Mucosa of rectum (tissue), 2 donors: ENCODE results near the gene USP16.

Source experiments
- H3K27ac ChIP-seq, 2 donors: one replicate each; pipeline ENCODE4 v1.7.0; 2013; ENCODE audit warnings: inconsistent platforms in 2 of 2, low read depth in 2 of 2, low read length in 2 of 2
- H3K27me3 ChIP-seq, 2 donors: one replicate each; pipeline ENCODE4 v1.7.0; 2013; ENCODE audit warnings: low read length in 2 of 2; ENCODE audit not compliant: control insufficient read depth in 2 of 2, insufficient read depth in 2 of 2
- H3K36me3 ChIP-seq, 2 donors: one replicate each; pipeline ENCODE4 v1.7.0; 2013; ENCODE audit warnings: low read length in 2 of 2; ENCODE audit not compliant: control insufficient read depth in 2 of 2, insufficient read depth in 2 of 2
- H3K4me1 ChIP-seq, 2 donors: one replicate each; pipeline ENCODE4 v1.7.0; 2013; ENCODE audit warnings: low read length in 2 of 2, mild to moderate bottlenecking in 1 of 2; ENCODE audit not compliant: control insufficient read depth in 2 of 2, insufficient read depth in 2 of 2
- H3K4me3 ChIP-seq, 2 donors: one replicate each; pipeline ENCODE4 v1.7.0; 2013; ENCODE audit warnings: low read length in 2 of 2
- H3K9ac ChIP-seq, 2 donors: one replicate each; pipeline ENCODE4 v1.7.0; 2013; ENCODE audit warnings: low read length in 2 of 2, low read depth in 1 of 2, mild to moderate bottlenecking in 1 of 2
- H3K9me3 ChIP-seq, 2 donors: one replicate each; pipeline ENCODE4 v1.7.0; 2013; ENCODE audit warnings: low read length in 2 of 2; ENCODE audit not compliant: control insufficient read depth in 2 of 2
- donor health status: healthy.
- donor health status: Normal muscosa, but diverticular disease.

Gene USP16

DNA sequence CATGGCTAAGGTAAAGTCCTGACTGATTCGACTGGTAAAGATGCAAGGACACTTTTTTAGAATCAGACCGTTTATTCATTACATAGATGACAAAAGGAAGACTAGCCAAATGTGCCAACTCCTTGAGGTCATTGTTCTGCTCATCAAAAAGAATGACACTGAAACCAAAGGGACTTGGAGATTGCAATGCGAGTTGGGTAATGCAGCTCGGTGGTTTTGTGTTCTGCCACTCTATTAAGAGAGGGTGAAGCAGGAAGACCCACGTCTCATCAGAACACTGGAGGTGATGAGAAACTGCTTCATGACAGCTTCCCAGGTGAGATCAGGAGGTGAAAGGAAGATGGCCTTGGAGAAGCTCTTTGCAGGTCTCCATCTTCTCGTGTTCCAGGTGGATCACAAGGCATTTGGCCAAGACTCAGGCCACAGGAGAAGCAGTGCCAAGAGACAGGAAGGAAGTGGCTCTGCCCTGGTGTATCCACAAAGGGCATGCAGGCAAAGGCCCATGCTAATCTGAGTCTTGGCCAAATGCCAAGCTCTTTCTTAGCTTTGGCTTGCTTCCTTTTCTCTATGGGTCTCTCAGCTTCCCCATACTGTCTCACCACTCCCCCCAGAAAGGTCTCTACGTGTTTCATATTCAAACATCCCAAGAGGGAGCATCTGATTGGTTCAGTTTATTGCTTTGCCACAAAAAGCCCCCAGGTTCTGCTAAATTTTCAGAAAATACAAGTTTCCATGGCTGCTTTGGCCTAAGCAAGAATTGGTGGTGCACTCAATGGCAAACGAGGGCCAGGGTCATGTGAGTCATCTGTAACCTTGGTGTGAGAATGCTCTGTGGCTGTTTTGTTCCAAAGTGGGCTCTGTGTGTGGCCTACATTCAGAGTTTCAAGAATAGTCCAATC is 54.6 kb downstream of the USP16 start:
- Histone ChIP-seq H3K4me1 (peaks cover 0 to 4% of the 10 kb centered on the region in 2 donors), H3K27ac (no peak overlapping the region), H3K9ac (no peak overlapping the region), H3K9me3 (no peaks in the 10 kb centered on the region), H3K4me3 (no peak overlapping the region), H3K36me3 (no peaks in the 10 kb centered on the region), H3K27me3 (no peaks in the 10 kb centered on the region)

DNA sequence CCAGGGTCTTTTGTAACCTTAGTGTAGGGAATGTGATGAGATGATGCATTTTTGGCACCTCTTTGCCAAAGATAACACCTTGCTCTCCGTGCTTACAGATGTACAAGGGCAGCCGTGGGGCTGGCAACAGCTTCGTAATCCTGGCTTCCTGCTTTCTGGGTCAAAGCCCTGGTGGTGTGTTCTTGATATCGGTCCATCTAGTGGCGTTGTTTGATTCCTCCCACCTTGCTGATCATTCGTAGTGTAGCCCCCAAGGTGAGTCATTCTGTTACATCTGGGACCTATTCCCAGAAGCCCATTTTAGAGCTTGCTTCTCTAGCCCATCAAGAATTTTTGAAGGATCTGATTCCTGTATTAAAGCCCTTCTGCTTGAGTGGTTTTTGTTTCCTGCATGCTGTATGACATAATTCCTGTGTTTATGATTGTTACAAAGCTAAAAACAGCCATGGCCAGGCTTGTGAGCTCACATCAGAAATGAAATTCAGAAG is 56.0 kb downstream of the USP16 start:
- Histone ChIP-seq H3K9ac (no peak overlapping the region), H3K4me3 (no peak overlapping the region), H3K4me1 (peaks cover 0 to 4% of the 10 kb centered on the region in 2 donors), H3K9me3 (no peaks in the 10 kb centered on the region), H3K36me3 (no peaks in the 10 kb centered on the region), H3K27ac (peak overlapping the region in 1 of 2 donors; percentile 17), H3K27me3 (no peaks in the 10 kb centered on the region)

DNA sequence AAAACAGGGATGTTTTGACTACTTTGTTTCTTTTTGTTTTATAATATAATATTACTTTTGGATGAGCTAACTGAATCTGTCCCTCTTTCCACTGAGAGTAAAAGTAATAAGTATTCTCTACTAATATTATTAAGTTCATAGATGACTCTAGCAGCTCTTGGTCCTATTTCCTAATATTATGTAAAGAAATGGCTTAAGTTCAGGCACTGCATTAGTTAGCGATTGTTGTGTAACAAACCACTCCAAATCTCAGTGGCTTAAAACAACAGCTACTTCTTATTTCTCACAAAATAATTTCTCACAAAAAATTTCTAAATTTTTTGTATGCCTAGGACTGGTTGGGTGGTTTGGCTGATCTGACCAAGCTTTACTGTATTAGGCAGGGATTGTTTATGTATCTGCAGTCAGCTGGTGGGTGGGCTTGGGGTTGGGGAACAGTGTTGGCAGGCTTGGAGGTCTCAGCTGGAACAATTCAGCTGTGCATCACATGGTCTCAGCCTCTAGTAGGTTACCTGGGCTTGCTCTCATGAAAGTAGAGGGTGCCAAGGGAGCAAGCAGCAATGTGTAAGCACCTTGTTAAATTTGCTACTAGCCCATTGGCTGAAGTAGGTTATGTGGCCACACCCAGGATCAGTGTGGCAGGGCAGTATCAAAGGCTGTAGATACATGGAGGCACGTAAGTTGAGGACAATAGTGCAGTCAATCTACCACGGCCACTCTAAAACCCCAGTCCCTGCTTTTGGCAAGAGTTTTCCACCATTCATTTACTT is 57.8 kb downstream of the USP16 start:
- Histone ChIP-seq H3K36me3 (no peaks in the 10 kb centered on the region), H3K27ac (no peak overlapping the region), H3K9ac (no peak overlapping the region), H3K4me3 (no peak overlapping the region), H3K9me3 (no peaks in the 10 kb centered on the region), H3K27me3 (no peaks in the 10 kb centered on the region), H3K4me1 (peaks cover 0 to 4% of the 10 kb centered on the region in 2 donors)

DNA sequence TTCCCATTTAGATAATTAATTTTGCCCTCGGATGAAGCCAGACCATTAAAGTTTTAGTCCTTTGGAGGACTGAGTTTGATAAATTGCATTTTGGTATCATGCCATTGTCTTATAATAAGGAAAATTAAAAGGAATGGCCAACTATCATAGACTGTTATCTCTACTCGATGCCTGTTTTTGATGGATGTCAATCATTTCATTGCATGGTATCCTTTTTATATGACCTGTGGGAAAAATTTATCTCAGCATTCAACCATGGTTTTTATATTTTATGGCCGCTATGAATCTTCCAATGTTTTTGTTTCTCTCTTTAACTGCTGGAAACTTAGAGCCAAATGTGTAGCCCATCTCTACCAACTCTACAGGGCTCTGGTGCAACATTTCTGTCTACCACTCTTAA is 58.8 kb downstream of the USP16 start:
- Histone ChIP-seq H3K9ac (no peak overlapping the region), H3K36me3 (no peaks in the 10 kb centered on the region), H3K4me3 (no peak overlapping the region), H3K4me1 (peaks cover 0 to 4% of the 10 kb centered on the region in 2 donors), H3K9me3 (no peaks in the 10 kb centered on the region), H3K27ac (no peak overlapping the region), H3K27me3 (no peaks in the 10 kb centered on the region)

DNA sequence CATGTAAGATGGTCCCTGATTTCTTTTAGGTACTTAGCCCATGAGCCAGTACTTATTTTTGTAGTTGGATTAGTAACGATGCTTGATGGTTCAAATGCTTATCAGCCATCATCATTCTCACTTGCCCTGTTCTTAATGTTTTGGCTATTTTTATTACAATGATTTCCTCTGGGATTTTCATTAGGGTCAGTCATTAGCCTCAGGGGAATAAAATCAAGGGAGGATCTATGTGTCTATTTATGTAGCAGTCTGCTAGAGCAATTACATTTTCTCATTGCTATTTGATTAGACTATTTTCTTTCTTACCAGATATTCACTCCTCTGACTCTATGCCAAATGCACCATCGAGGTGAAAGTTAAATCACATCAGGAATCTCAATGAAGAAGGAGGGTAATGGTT is 59.9 kb downstream of the USP16 start:
- H3K27me3 ChIP-seq = no peaks in the 10 kb centered on the region
- H3K4me1 ChIP-seq = no peaks in the 10 kb centered on the region
- no peak overlapping the region for H3K27ac ChIP-seq
- H3K9ac ChIP-seq = no peak overlapping the region
- no peaks in the 10 kb centered on the region for H3K9me3 ChIP-seq
- no peaks in the 10 kb centered on the region for H3K36me3 ChIP-seq
- no peak overlapping the region for H3K4me3 ChIP-seq

DNA sequence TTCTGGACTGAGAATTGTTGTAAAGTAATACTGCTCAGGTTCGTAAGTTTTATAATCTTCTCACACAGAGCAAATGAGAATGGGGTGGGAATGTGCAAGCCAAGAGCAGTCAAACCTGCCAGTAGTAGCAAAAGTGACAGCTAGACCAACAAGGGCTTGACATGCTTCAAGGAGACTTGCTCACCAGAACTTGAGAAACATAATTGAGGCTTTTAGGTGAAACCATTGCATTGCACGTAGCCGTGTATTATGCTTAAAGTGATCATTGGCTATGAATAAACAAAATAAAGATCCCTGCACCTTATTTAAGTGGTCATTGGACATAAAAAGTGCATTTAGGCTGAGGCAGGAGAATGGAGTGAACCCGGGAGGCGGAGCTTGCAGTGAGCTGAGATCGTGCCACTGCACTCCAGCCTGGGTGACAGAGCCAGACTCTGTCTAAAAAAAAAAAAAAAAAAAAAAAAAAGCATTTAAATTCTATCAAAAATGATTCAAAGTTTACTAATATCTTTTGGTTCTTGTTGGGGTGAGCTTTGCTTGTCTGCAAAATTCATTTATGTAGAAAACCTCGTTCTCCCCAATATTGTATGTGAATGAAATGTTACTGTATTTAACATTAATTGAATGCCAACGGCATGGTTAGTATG is 60.8 kb downstream of the USP16 start:
- no peaks in the 10 kb centered on the region for H3K4me1 ChIP-seq
- H3K36me3 ChIP-seq = no peaks in the 10 kb centered on the region
- no peak overlapping the region for H3K4me3 ChIP-seq
- no peaks in the 10 kb centered on the region for H3K9me3 ChIP-seq
- no peak overlapping the region for H3K9ac ChIP-seq
- H3K27me3 ChIP-seq = no peaks in the 10 kb centered on the region
- H3K27ac ChIP-seq = no peak overlapping the region

DNA sequence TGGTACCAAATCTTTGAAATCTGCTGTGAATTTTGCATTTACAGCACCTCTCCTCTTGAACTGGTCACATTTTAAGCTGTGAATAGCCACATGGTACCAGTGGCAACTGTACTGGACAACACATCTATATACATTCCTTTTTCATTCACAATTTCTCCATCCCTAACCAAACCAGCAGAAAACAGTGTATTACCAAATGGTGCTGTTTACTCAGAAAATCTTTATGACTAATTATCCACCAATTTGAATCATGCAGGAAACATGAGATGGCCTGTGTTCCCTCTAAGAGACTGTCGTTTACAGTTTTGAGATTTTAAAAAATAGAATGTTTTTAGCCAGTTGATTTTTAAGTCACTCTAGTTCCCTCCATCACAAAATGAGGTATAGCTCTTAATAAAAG is 66.6 kb downstream of the USP16 start:
- Histone ChIP-seq H3K9me3 (no peaks in the 10 kb centered on the region), H3K27ac (no peak overlapping the region), H3K36me3 (peaks cover 0 to 2% of the 10 kb centered on the region in 2 donors), H3K27me3 (no peaks in the 10 kb centered on the region), H3K4me3 (no peak overlapping the region), H3K4me1 (no peaks in the 10 kb centered on the region), H3K9ac (no peak overlapping the region)

DNA sequence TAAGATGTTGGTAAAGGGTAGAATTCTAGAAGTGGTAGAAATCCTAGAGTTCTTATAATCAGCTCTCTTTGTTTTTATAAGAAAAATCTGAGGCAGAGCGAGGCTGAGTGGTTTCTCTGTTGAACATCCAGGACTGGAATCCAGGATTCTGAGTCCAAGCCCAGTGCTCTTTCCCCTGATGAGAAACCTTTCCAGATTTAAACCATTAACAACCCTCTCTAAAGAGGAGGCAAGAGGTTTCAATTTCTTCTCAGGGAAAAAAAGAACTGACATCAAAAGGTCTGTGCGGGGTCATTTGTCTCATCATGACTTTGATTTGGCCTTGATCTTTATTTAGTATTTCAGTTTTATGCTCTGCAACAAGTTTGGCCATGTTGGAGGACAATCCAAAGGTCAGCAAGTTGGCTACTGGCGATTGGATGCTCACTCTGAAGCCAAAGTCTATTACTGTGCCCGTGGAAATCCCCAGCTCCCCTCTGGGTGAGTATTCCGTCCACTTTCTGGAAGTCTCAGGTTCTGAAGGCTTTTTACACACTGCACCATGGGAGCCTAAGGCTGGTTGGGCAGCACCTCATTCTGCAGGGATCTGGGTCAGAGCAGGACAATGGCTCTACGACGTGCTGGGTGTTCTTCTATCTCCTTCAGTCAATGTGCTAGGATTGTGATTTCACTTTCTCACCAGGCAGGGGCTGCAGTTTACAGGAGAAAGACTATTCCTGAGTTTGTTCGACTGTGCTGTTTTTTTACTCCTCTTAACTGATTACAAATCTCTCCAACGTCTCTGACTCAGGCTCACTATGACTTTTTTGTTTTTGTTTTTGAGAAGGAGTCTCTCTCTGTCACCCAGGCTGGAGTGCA is 67.9 kb downstream of the USP16 start:
- H3K9me3 ChIP-seq = no peaks in the 10 kb centered on the region
- H3K9ac ChIP-seq = no peak overlapping the region
- H3K27ac ChIP-seq = no peak overlapping the region
- H3K4me3 ChIP-seq = no peak overlapping the region
- H3K27me3 ChIP-seq = no peaks in the 10 kb centered on the region
- H3K36me3 ChIP-seq = peaks cover 0 to 2% of the 10 kb centered on the region in 2 donors
- no peaks in the 10 kb centered on the region for H3K4me1 ChIP-seq

DNA sequence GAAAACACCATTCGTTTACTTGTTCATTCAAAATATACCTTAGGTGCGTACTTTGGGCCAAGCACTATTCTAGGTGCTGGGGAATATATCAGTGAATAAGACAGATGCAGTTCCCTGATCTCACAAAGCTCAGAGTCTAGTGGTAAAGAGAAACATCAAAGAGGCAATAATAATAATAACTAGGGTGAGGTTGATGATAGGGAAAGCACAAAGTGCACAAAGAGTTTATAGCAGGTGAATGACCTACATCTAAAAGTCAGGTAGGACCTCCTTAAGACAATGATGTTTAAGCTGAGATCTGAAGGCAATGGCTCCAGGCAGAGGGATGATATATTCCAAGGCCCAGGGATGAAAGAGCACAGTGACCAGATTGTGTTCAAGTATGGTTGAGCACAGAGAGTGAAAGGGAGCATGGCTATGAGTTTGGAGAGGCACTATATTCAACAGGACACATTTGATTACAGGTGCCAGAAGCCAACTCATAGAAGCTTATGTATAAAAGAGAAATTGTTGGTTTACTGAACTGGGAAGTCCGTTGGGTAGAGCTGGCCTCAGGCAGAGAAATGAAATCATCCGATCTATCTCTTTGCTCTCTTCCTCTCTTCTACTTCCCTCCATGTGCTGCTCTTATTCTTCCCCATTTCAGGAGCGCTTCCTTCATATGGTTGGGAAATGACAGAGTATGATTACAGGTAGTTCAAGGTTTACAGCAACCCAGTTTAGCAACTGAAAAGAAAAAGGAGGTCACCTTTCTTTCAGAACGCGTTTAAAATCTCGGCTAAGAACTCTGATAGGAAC is 71.9 kb downstream of the USP16 start:
- H3K4me1 ChIP-seq = no peaks in the 10 kb centered on the region
- H3K9ac ChIP-seq = no peak overlapping the region
- no peak overlapping the region for H3K4me3 ChIP-seq
- no peaks in the 10 kb centered on the region for H3K27me3 ChIP-seq
- no peaks in the 10 kb centered on the region for H3K9me3 ChIP-seq
- peaks cover 0 to 2% of the 10 kb centered on the region in 2 donors for H3K36me3 ChIP-seq
- H3K27ac ChIP-seq = no peak overlapping the region
